Breast epithelium (tissue), 4 donors: Measurements from ENCODE around the gene PLEKHA5. TPM values are rescaled to one million over a fixed set of nuclear protein-coding genes. Genes with fewer than 3 reads are reported as not detected.

ENCODE experiments used
- DNase-seq, 2 donors: peaks; one replicate each; pipeline ENCODE4 v3.0.0-alpha.2; 2019; ENCODE audit warnings: low spot score in 2 of 2
- H3K27ac ChIP-seq, 2 donors: fragments of 200-600 bp; sonication (generic) in 1 of 2; one replicate each; pipeline ENCODE4 v1.5.1; 2016 to 2019; ENCODE audit warnings: mild to moderate bottlenecking in 1 of 2
- H3K27me3 ChIP-seq, 2 donors: fragments of 200-600 bp; sonication (generic) in 1 of 2; one replicate each; pipeline versions ENCODE4 v1.5.1 to v1.6.0; 2017 to 2019; ENCODE audit warnings: control low read depth in 1 of 2, mild to moderate bottlenecking in 1 of 2
- H3K36me3 ChIP-seq: fragments of 200-600 bp; one replicate; pipeline ENCODE4 v1.5.1; 2019
- H3K4me1 ChIP-seq, 2 donors: fragments of 200-600 bp; sonication (generic); one replicate each; pipeline ENCODE4 v1.5.1; 2016 to 2019; ENCODE audit warnings: control low read depth in 1 of 2
- H3K4me3 ChIP-seq, 3 donors: fragments of 200-600 bp; sonication (generic); 1 replicate in 2 of 3; 2 replicates in 1 of 3; pipeline ENCODE4 v1.5.1; 2016 to 2019; ENCODE audit warnings: mild to moderate bottlenecking in 3 of 3, moderate library complexity in 2 of 3
- H3K9me3 ChIP-seq, 2 donors: fragments of 200-600 bp; sonication (generic) in 1 of 2; one replicate each; pipeline ENCODE4 v1.5.1; 2016 to 2019; ENCODE audit warnings: control low read depth in 1 of 2
- POLR2A ChIP-seq: fragments of 450-650 bp; IDR thresholded peaks from one replicate; pipeline ENCODE4 v1.6.1; 2016; ENCODE audit warnings: antibody characterized with exemption, mild to moderate bottlenecking, moderate library complexity
- POLR2AphosphoS5 ChIP-seq, 3 donors: sonication (generic); formaldehyde crosslinking; IDR thresholded peaks; one replicate each; pipeline ENCODE4 v1.6.1; 2017; ENCODE audit warnings: antibody characterized with exemption in 3 of 3
- intact Hi-C: fragments of 100-400 bp; cut with DNase I; formaldehyde crosslinking; loops from one replicate; pipeline ENCODE4 v1.15.1; 2023; ENCODE audit warnings: low total_unique reads
- total RNA-seq, 3 donors: library from RNA; depleted of rRNA; stranded (reverse); fragments of >200 nt; gene quantifications; one replicate each; pipeline ENCODE4 v1.1.0, GENCODE V29; 2016
- TF ChIP-seq, protein P1 (sequence below), 3 donors: fragments of 450-650 bp; IDR thresholded peaks; one replicate each; pipeline ENCODE4 v1.5.1; 2016 to 2017; ENCODE audit warnings: antibody characterized with exemption in 3 of 3, mild to moderate bottlenecking in 3 of 3, moderate library complexity in 3 of 3

PLEKHA5 gene
- total RNA-seq, 3 donors from 2014 or later: 21.1 to 55.5 (median 49.8) TPM

DNA sequence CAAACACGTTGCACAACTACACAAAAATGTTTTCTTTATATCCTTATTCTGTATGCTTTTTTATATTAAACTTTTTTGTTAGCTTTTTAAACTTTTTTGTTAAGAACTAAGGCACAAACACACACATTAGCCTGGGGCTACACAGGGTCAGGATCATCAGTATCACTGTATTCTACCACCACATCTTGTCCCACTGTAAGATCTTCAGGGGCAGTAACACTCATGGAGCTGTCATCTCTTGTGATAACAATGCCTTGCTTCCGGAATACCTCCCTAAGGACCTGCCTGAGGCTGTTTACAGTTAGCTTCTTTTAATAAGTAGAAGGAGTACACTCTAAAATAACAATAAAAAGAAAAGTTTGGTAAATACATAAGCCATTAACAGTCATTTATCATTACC, 42.2 kb downstream of the PLEKHA5 start:
- TF ChIP-seq POLR2A: no peak
- Histone ChIP-seq H3K4me3 (no peak overlapping the region), H3K4me1 (no peaks in the 10 kb centered on the region), H3K36me3 (no peaks in the 10 kb centered on the region), H3K9me3 (no peaks in the 10 kb centered on the region), H3K27me3 (no peaks in the 10 kb centered on the region), H3K27ac (no peak overlapping the region)
- intact Hi-C loops: no loop called here
- DNase-seq: no peak

DNA sequence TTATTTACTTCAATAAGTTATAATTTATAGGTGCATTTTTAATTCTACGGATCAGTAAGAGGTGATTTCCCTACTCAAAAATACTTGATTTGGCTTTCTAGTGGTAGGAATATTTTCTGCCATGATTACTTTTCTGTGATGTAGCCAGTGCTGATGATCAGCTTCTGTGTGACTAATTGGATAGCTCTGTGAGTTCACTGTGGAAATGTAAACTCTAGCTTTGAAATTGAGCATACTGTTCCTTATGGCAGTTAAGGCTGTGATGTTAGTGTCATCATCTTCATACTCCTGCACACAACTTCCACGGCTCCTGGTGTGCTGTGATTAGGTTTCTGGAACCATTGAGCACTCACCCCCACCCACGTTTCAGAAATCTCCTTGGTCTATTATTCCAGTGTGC, 48.2 kb downstream of the PLEKHA5 start:
- Histone ChIP-seq H3K27me3 (no peaks in the 10 kb centered on the region), H3K27ac (no peak overlapping the region), H3K36me3 (no peaks in the 10 kb centered on the region), H3K4me1 (no peaks in the 10 kb centered on the region), H3K4me3 (no peak overlapping the region), H3K9me3 (no peaks in the 10 kb centered on the region)
- no peak for DNase-seq
- intact Hi-C loops: no loop called here
- TF ChIP-seq, protein P1, sequence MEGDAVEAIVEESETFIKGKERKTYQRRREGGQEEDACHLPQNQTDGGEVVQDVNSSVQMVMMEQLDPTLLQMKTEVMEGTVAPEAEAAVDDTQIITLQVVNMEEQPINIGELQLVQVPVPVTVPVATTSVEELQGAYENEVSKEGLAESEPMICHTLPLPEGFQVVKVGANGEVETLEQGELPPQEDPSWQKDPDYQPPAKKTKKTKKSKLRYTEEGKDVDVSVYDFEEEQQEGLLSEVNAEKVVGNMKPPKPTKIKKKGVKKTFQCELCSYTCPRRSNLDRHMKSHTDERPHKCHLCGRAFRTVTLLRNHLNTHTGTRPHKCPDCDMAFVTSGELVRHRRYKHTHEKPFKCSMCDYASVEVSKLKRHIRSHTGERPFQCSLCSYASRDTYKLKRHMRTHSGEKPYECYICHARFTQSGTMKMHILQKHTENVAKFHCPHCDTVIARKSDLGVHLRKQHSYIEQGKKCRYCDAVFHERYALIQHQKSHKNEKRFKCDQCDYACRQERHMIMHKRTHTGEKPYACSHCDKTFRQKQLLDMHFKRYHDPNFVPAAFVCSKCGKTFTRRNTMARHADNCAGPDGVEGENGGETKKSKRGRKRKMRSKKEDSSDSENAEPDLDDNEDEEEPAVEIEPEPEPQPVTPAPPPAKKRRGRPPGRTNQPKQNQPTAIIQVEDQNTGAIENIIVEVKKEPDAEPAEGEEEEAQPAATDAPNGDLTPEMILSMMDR (IDR thresholded peaks at IDR 0.05): no peak
- TF ChIP-seq POLR2A (no peak), POLR2AphosphoS5 (IDR thresholded peaks at IDR 0.05) (no peak)

DNA sequence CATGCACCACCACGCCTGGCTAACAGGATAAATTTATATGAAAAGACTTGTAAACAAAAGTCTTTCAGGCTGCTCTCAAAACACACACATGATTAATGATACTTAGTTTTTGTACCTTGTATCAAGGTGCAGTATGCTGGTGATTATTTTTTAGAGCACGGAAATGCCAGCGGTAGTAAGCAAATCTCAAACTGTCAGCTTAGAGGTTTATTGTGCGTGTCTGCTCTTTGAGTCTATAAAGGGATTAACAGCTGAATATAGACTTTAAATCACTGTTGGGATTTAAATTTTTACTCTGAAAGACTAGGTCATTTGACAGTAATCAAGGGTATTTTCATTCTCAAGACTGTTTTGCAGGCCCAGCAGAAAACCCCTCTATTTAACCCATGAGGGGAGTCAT, 50.5 kb downstream of the PLEKHA5 start:
- H3K4me1 ChIP-seq: no peaks in the 10 kb centered on the region
- no peak for TF ChIP-seq POLR2A
- TF ChIP-seq POLR2AphosphoS5 (IDR thresholded peaks at IDR 0.05): no peak
- TF ChIP-seq, protein P1 (IDR thresholded peaks at IDR 0.05): no peak
- no peaks in the 10 kb centered on the region for H3K36me3 ChIP-seq
- DNase-seq: no peak
- H3K4me3 ChIP-seq: no peak overlapping the region
- H3K27me3 ChIP-seq: no peaks in the 10 kb centered on the region
- no peaks in the 10 kb centered on the region for H3K9me3 ChIP-seq
- intact Hi-C loops: no loop called here
- H3K27ac ChIP-seq: no peak overlapping the region

DNA sequence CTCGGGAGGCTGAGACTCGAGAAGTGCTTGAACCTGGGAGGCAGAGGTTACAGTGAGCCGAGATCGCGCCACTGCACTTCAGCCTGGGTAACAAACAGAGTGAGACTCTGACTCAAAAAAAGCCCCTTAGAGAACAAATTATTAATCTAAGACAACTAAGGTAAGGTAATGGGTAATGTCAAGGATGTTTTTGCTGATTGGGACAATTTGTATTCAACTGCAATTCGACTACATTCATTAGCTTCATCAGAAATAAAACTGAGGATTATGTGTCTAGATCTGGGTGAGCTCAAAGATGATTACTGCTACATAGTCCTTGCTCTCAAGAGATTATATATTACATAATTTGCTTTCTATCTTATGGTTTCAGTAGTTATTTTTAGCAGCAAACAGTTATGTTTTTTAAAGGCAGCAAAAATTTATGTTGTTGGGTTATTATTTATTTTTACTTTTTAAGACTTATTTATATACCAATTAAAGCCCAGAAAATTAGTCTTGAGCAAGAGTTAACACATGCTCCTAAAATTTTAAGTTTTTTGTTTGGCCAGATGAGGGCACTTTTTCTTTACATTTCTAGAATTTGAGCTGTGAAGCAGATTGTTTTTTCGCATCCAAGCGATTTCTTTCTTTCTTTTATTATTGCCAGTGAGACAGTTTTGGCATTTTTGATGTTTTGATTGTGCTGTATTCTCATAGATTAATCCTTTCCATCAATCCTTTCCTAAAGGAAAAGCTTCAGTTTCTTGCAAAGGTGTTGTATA, 52.3 kb downstream of the PLEKHA5 start:
- Histone ChIP-seq H3K4me1 (no peaks in the 10 kb centered on the region), H3K9me3 (no peaks in the 10 kb centered on the region), H3K36me3 (no peaks in the 10 kb centered on the region), H3K4me3 (no peak overlapping the region), H3K27me3 (no peaks in the 10 kb centered on the region), H3K27ac (no peak overlapping the region)
- DNase-seq: no peak
- intact Hi-C loops: no loop called here
- no peak for TF ChIP-seq POLR2AphosphoS5 (IDR thresholded peaks at IDR 0.05)
- TF ChIP-seq, protein P1 (IDR thresholded peaks at IDR 0.05): no peak
- TF ChIP-seq POLR2A: no peak

- TF ChIP-seq POLR2AphosphoS5 (IDR thresholded peaks at IDR 0.05): no peak
- TF ChIP-seq, protein P1 (IDR thresholded peaks at IDR 0.05): no peak
- no peak for TF ChIP-seq POLR2A
- H3K36me3 ChIP-seq: no peaks in the 10 kb centered on the region
- intact Hi-C loops: no loop called here
- H3K27me3 ChIP-seq: no peaks in the 10 kb centered on the region
- no peak for DNase-seq
- no peak overlapping the region for H3K27ac ChIP-seq
- H3K4me3 ChIP-seq: no peak overlapping the region
- H3K9me3 ChIP-seq: no peaks in the 10 kb centered on the region
- no peaks in the 10 kb centered on the region for H3K4me1 ChIP-seq
These were observed 53.7 kb downstream of the PLEKHA5 start for GRCh38 chr12:19183121-19183838.
